Mucosa of descending colon (tissue), 3 donors: ENCODE measurements around the gene TMEM178B. TPM values are rescaled to one million over a fixed set of nuclear protein-coding genes. Genes with fewer than 3 reads are reported as not detected.
"Not testable (repeated sequence)": the region's sequence is repeated elsewhere in the genome, so short reads cannot be mapped to it uniquely, and the experiment has no call there.

Experiments used
- ATAC-seq: fragments of 200-7000 bp; cut with Tn5 transposase; one replicate; pipeline ENCODE4 v1.9.1; 2020; ENCODE audit warnings: mild to moderate bottlenecking, moderate library complexity
- DNase-seq, 3 donors: peaks; one replicate each; pipeline ENCODE4 v3.0.0-alpha.2; 2020
- H3K36me3 ChIP-seq: fragments of 200-600 bp; one replicate; pipeline ENCODE4 v1.8.0; 2021; ENCODE audit warnings: low read depth, mild to moderate bottlenecking
- H3K4me1 ChIP-seq: fragments of 200-600 bp; one replicate; pipeline ENCODE4 v1.8.0; 2021; ENCODE audit warnings: low read depth, mild to moderate bottlenecking
- H3K4me3 ChIP-seq: fragments of 200-600 bp; one replicate; pipeline ENCODE4 v1.8.0; 2021; ENCODE audit warnings: mild to moderate bottlenecking
- H3K9me3 ChIP-seq: fragments of 200-600 bp; one replicate; pipeline ENCODE4 v1.8.0; 2021; ENCODE audit warnings: mild to moderate bottlenecking
- CTCF ChIP-seq: fragments of 200-600 bp; IDR thresholded peaks from one replicate; pipeline ENCODE4 v1.8.0; 2022; ENCODE audit warnings: antibody characterized with exemption, mild to moderate bottlenecking
- intact Hi-C, 2 donors: fragments of 100-400 bp; cut with DNase I in 1 of 2; cut with micrococcal nuclease in 1 of 2; formaldehyde crosslinking; loops; one replicate each; pipeline versions ENCODE4 v1.11.0 to v1.11.1; 2022; cut with DNase I, micrococcal nuclease
- total RNA-seq, 3 donors: library from RNA; stranded (reverse); fragmentation: NEBNext Ultra II Directional in 2 of 3; extraction: Animal tissue kit (Norgen Biotek cat#: 25700) in 2 of 3; gene quantifications; one replicate each; pipeline versions ENCODE4 v1.2.1 to v1.2.4, GENCODE V29; 2021 to 2023
- donor health status: DM: no; HTN: no; CAD: no; lungs with moderate emphysema.
- donor health status: DM: no; HTN: no; CAD: no.
- donor health status: DM: no; HTN: yes; CAD: no.

TMEM178B gene
- total RNA-seq, 3 donors from 2014 or later = 0.22 to 2.0 (median 0.32) TPM

- DNase-seq = no peak
- no peaks in the 10 kb centered on the region for H3K9me3 ChIP-seq
- ATAC-seq = no peak
- H3K36me3 ChIP-seq = no peaks in the 10 kb centered on the region
- intact Hi-C loops = no loop called here
- no peaks in the 10 kb centered on the region for H3K4me1 ChIP-seq
- no peak for TF ChIP-seq CTCF
- H3K4me3 ChIP-seq = no peak overlapping the region
Observed at GRCh38 chr7:141377906-141378305, 304.0 kb downstream of the TMEM178B start.

- no peak for TF ChIP-seq CTCF
- no peaks in the 10 kb centered on the region for H3K36me3 ChIP-seq
- H3K4me1 ChIP-seq = no peaks in the 10 kb centered on the region
- H3K4me3 ChIP-seq = no peak overlapping the region
- DNase-seq = no peak
- intact Hi-C loops = no loop called here
- ATAC-seq = no peak
- no peaks in the 10 kb centered on the region for H3K9me3 ChIP-seq
Observed at GRCh38 chr7:141378405-141378804, 304.5 kb downstream of the TMEM178B start.

DNA sequence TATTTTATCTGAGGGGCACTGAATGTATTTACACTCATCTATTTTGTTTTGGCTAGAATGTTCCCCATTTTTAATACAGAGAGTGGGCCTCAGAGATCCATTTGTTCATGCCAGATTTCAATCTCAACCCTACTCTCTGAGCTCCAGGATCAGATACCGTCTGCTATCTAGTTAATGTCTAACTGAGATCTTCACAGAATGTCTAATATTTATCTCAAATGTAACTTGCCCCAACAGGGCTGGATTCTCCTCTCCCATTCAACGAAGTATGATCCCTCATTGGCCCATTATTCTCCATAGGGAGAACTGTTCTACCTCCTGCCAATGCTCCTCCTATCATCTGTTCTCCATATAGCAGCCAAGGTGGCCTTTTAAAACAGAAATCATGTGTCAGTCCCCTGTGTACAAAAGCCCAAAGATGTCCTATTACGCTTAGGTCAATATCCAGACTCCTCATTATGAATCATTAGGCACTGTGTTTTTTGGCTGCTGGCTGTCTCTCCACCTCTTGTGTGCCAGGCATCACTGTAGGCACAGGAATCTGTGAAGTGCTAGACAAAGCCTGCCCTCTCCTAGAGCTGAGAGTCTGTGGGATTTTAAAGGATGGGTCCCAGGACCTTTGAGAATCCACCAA, 308.0 kb downstream of the TMEM178B start:
- H3K4me3 ChIP-seq = no peak overlapping the region
- TF ChIP-seq CTCF = no peak
- no peak for DNase-seq
- no peaks in the 10 kb centered on the region for H3K9me3 ChIP-seq
- ATAC-seq = no peak
- H3K4me1 ChIP-seq = no peaks in the 10 kb centered on the region
- intact Hi-C loops = no loop called here
- H3K36me3 ChIP-seq = no peaks in the 10 kb centered on the region

GRCh38 chr7:141383356-141383755, 309.5 kb downstream of the TMEM178B start:
- DNase-seq, H3K4me3 ChIP-seq, intact Hi-C loops, ATAC-seq, H3K4me1 ChIP-seq, H3K36me3 ChIP-seq, H3K9me3 ChIP-seq: not testable (repeated sequence)

DNA sequence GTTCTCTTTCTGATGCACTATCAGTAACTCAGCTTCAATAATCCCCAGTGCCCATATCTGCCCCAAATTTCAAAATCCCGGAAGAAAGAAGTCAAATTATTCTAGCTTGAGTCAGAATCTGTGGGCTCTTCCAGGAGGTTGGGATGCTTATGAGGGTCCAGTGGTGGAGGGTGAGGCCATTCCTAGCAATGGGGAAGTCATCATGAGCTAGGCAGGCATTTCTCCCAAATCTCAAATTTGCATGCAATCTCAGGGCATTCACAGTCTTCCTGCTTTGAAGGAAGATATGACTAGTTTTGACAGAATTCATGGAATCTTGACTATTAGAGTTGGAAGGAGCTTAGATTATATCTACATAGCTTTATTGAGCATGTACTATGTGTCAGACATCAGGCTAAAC, 313.0 kb downstream of the TMEM178B start:
- ATAC-seq (no peak), DNase-seq (no peak)
- intact Hi-C loops = no loop called here
- Histone ChIP-seq H3K4me3 (no peak overlapping the region), H3K4me1 (no peaks in the 10 kb centered on the region), H3K36me3 (no peaks in the 10 kb centered on the region), H3K9me3 (no peaks in the 10 kb centered on the region)
- TF ChIP-seq CTCF = no peak

DNA sequence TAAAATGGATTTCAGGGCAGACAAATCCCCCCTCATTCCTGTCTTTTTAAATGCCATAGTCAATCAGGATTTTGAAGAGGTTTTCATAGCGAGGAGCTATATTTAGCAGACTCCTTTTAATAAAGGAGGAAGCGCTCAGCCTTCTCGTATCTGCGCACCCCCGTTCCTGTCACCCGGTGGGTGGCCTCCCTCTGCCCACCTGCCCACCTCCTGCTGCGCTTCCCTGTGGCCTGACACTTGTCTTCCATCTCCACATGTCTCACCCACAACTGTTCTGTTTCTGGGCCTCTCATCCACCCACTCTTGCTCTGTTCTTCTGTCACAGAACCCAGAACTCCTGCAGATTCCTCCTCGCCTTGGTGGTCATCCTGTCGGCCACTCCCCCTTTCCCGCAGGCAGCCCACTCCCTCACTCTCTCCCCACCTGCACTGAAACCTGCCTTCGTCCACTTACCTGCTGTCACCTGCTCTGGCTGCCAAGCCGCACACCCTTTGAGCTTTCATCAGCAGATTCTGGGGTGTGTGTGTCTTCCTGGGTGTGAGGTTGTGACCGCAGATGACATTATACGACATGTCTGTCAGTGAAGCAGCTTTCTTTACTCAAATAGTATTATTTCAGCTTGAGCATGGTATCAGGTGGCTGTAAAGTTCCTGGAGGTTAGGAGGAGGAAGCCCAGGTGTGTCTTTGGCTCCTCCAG, 313.8 kb downstream of the TMEM178B start:
- ATAC-seq (no peak), DNase-seq (no peak)
- no peaks in the 10 kb centered on the region for H3K4me1 ChIP-seq
- no peaks in the 10 kb centered on the region for H3K9me3 ChIP-seq
- H3K4me3 ChIP-seq = no peak overlapping the region
- no peak for TF ChIP-seq CTCF
- no peaks in the 10 kb centered on the region for H3K36me3 ChIP-seq
- intact Hi-C loops = no loop called here
